Subcutaneous abdominal adipose tissue (tissue), 5 donors: ENCODE results near the gene CIT.
A peak's percentile ranks its signal among the peaks of the same experiment; 100 is the strongest.
"Not testable (repeated sequence)": the region's sequence is repeated elsewhere in the genome, so short reads cannot be mapped to it uniquely, and the experiment has no call there.

Experiments used
- H3K27ac ChIP-seq: one replicate; pipeline ENCODE4 v1.7.0; 2013; ENCODE audit warnings: low read depth, mild to moderate bottlenecking, inconsistent platforms, low read length, moderate library complexity
- H3K27me3 ChIP-seq, 5 donors: one replicate each; pipeline ENCODE4 v1.7.0; 2013; ENCODE audit warnings: low read length in 5 of 5, inconsistent platforms in 1 of 5; ENCODE audit not compliant: control insufficient read depth in 5 of 5, insufficient read depth in 4 of 5
- H3K36me3 ChIP-seq, 5 donors: one replicate each; pipeline ENCODE4 v1.7.0; 2013; ENCODE audit warnings: low read length in 5 of 5; ENCODE audit not compliant: control insufficient read depth in 5 of 5, insufficient read depth in 5 of 5
- H3K4me1 ChIP-seq, 5 donors: one replicate each; pipeline ENCODE4 v1.7.0; 2013; ENCODE audit warnings: low read length in 5 of 5, mild to moderate bottlenecking in 3 of 5, moderate library complexity in 1 of 5; ENCODE audit not compliant: control insufficient read depth in 5 of 5, insufficient read depth in 5 of 5
- H3K4me3 ChIP-seq, 5 donors: one replicate each; pipeline ENCODE4 v1.7.0; 2013; ENCODE audit warnings: low read length in 5 of 5, low read depth in 1 of 5
- H3K9ac ChIP-seq, 5 donors: one replicate each; pipeline ENCODE4 v1.7.0; 2013; ENCODE audit warnings: low read length in 5 of 5, mild to moderate bottlenecking in 4 of 5, moderate library complexity in 3 of 5
- H3K9me3 ChIP-seq, 5 donors: one replicate each; pipeline ENCODE4 v1.7.0; 2013; ENCODE audit warnings: low read length in 5 of 5; ENCODE audit not compliant: control insufficient read depth in 5 of 5
- donor health status: healthy.
- donor health status: healthy.
- donor health status: healthy.
- donor health status: healthy.
- donor health status: healthy.

Gene CIT

GRCh38 chr12:119667577-119668323 is 209.4 kb downstream of the CIT start, which contains the start of gene PRKAB1:
Gene PRKAB1 (plus strand): TSS chr12:119668133. CDS start chr12:119668245, 112 bp downstream.
- peaks cover 3 to 53% (median 28%) of the 10 kb centered on the region in 5 donors for H3K4me1 ChIP-seq
- peaks cover 9 to 17% (median 13%) of the 10 kb centered on the region in 5 donors for H3K36me3 ChIP-seq
- peak within 1 kb of the TSS; percentile 85 to 97 (median 95) for H3K4me3 ChIP-seq
- peak within 1 kb of the TSS; percentile 79 for H3K27ac ChIP-seq
- peak within 1 kb of the TSS; percentile 59 to 98 (median 95) for H3K9ac ChIP-seq
- no peaks in the 10 kb centered on the region for H3K27me3 ChIP-seq
- no peaks in the 10 kb centered on the region for H3K9me3 ChIP-seq

GRCh38 chr12:119666900-119667576 is 210.1 kb downstream of the CIT start:
- Histone ChIP-seq H3K4me1 (peaks cover 5 to 50% (median 28%) of the 10 kb centered on the region in 5 donors), H3K36me3 (peaks cover 2 to 10% (median 7%) of the 10 kb centered on the region in 5 donors), H3K27ac (peak overlapping the region; percentile 79), H3K9me3 (no peaks in the 10 kb centered on the region), H3K4me3 (peak overlapping the region; percentile 83 to 97 (median 95)), H3K27me3 (no peaks in the 10 kb centered on the region), H3K9ac (peak overlapping the region in 4 of 5 donors; percentile 68 to 97 (median 94))

GRCh38 chr12:119666226-119666795 is 210.8 kb downstream of the CIT start:
- Histone ChIP-seq H3K27ac (no peak overlapping the region), H3K9me3 (no peaks in the 10 kb centered on the region), H3K4me3 (no peak overlapping the region), H3K36me3 (peaks cover 0 to 4% (median 3%) of the 10 kb centered on the region in 5 donors), H3K4me1 (peaks cover 5 to 47% (median 28%) of the 10 kb centered on the region in 5 donors), H3K9ac (no peak overlapping the region), H3K27me3 (no peaks in the 10 kb centered on the region)

- Histone ChIP-seq H3K9me3 (no peaks in the 10 kb centered on the region), H3K36me3 (peaks cover 0 to 4% (median 0%) of the 10 kb centered on the region in 5 donors), H3K4me1 (peaks cover 5 to 41% (median 28%) of the 10 kb centered on the region in 5 donors), H3K27ac (no peak overlapping the region), H3K4me3 (no peak overlapping the region), H3K27me3 (no peaks in the 10 kb centered on the region), H3K9ac (no peak overlapping the region)
These were observed 211.8 kb downstream of the CIT start for GRCh38 chr12:119665164-119665929.

- H3K4me1 ChIP-seq = peaks cover 5 to 35% (median 21%) of the 10 kb centered on the region in 5 donors
- H3K36me3 ChIP-seq = no peaks in the 10 kb centered on the region
These were observed 212.5 kb downstream of the CIT start for GRCh38 chr12:119664642-119665041.

GRCh38 chr12:119661882-119662281 is 215.2 kb downstream of the CIT start:
- Histone ChIP-seq H3K9me3 (no peaks in the 10 kb centered on the region), H3K9ac (no peak overlapping the region), H3K36me3 (no peaks in the 10 kb centered on the region), H3K4me3 (no peak overlapping the region), H3K4me1 (peaks cover 1 to 19% (median 3%) of the 10 kb centered on the region in 5 donors), H3K27me3 (no peaks in the 10 kb centered on the region), H3K27ac (no peak overlapping the region)

More at GRCh38 chr12:119664642-119665041, 212.5 kb downstream of the CIT start:
- H3K9ac ChIP-seq = no peak overlapping the region
- H3K4me3 ChIP-seq = no peak overlapping the region
- H3K27ac ChIP-seq = no peak overlapping the region
- H3K27me3 ChIP-seq = no peaks in the 10 kb centered on the region
- no peaks in the 10 kb centered on the region for H3K9me3 ChIP-seq

GRCh38 chr12:119660076-119660475 is 217.0 kb downstream of the CIT start:
- Histone ChIP-seq H3K9me3 (no peaks in the 10 kb centered on the region), H3K4me1 (peaks cover 0 to 3% (median 0%) of the 10 kb centered on the region in 5 donors), H3K36me3 (no peaks in the 10 kb centered on the region), H3K9ac (no peak overlapping the region), H3K27ac (no peak overlapping the region), H3K4me3 (no peak overlapping the region), H3K27me3 (no peaks in the 10 kb centered on the region)

- Histone ChIP-seq H3K4me3 (no peak overlapping the region), H3K9me3 (no peaks in the 10 kb centered on the region), H3K27me3 (no peaks in the 10 kb centered on the region), H3K27ac (no peak overlapping the region), H3K4me1 (peaks cover 0 to 3% (median 0%) of the 10 kb centered on the region in 5 donors), H3K36me3 (no peaks in the 10 kb centered on the region), H3K9ac (no peak overlapping the region)
These were observed 217.7 kb downstream of the CIT start for GRCh38 chr12:119659289-119659897.

- not testable (repeated sequence) for H3K4me1 ChIP-seq, H3K9me3 ChIP-seq, H3K27me3 ChIP-seq, H3K4me3 ChIP-seq, H3K36me3 ChIP-seq, H3K9ac ChIP-seq, H3K27ac ChIP-seq
These were observed 219.0 kb downstream of the CIT start for GRCh38 chr12:119658166-119658565.
